Measurements from ENCODE around the gene KCNMA1.

The KCNMA1 gene

DNA sequence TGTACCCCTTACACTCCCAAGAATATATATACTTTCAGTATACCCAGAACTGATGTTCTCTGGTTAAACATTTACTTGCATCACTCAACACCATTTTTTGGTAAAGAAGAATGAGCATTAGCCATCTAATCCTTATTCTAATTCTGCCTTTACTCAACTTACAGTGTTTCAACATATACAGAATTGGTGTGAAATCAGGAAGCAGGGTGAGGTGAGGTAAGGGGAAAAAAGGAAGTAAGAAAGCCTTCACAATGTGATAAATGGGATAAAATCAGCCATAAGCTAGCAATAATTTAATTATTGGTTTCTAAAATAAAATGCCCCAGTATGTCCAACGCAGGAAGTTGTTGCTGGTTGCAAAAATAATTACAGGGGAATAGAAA lies 605.4 kb downstream of the KCNMA1 start:
- TF ChIP-seq TEAD4 (IDR thresholded peaks at IDR 0.05) (no peak), ZBTB7A (IDR thresholded peaks at IDR 0.05; ENCODE audit: low read depth) (no peak), NFIC (IDR thresholded peaks at IDR 0.05) (no peak), CEBPB (IDR thresholded peaks at IDR 0.05) (no peak), FOXM1 (IDR thresholded peaks at IDR 0.05; ENCODE audit: borderline replicate concordance, low read depth) (no peak), TAF1 (IDR thresholded peaks at IDR 0.05; ENCODE audit: low read depth) (no peak), EP300 (IDR thresholded peaks at IDR 0.05; ENCODE audit: borderline replicate concordance) (no peak), EGR1 (IDR thresholded peaks at IDR 0.05) (no peak), RAD21 (IDR thresholded peaks at IDR 0.05; ENCODE audit: low read depth) (no peak), YY1 (IDR thresholded peaks at IDR 0.05; ENCODE audit: low read depth) (no peak), CREB1 (IDR thresholded peaks at IDR 0.05; ENCODE audit: low read depth) (no peak), TCF12 (IDR thresholded peaks at IDR 0.05; ENCODE audit: low read depth) (no peak)
- TF ChIP-seq, protein P1, sequence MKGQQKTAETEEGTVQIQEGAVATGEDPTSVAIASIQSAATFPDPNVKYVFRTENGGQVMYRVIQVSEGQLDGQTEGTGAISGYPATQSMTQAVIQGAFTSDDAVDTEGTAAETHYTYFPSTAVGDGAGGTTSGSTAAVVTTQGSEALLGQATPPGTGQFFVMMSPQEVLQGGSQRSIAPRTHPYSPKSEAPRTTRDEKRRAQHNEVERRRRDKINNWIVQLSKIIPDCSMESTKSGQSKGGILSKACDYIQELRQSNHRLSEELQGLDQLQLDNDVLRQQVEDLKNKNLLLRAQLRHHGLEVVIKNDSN (IDR thresholded peaks at IDR 0.05) = no peak
- TF ChIP-seq, protein P2, sequence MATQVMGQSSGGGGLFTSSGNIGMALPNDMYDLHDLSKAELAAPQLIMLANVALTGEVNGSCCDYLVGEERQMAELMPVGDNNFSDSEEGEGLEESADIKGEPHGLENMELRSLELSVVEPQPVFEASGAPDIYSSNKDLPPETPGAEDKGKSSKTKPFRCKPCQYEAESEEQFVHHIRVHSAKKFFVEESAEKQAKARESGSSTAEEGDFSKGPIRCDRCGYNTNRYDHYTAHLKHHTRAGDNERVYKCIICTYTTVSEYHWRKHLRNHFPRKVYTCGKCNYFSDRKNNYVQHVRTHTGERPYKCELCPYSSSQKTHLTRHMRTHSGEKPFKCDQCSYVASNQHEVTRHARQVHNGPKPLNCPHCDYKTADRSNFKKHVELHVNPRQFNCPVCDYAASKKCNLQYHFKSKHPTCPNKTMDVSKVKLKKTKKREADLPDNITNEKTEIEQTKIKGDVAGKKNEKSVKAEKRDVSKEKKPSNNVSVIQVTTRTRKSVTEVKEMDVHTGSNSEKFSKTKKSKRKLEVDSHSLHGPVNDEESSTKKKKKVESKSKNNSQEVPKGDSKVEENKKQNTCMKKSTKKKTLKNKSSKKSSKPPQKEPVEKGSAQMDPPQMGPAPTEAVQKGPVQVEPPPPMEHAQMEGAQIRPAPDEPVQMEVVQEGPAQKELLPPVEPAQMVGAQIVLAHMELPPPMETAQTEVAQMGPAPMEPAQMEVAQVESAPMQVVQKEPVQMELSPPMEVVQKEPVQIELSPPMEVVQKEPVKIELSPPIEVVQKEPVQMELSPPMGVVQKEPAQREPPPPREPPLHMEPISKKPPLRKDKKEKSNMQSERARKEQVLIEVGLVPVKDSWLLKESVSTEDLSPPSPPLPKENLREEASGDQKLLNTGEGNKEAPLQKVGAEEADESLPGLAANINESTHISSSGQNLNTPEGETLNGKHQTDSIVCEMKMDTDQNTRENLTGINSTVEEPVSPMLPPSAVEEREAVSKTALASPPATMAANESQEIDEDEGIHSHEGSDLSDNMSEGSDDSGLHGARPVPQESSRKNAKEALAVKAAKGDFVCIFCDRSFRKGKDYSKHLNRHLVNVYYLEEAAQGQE (IDR thresholded peaks at IDR 0.05; ENCODE audit: low read depth) = no peak
- TF ChIP-seq, protein P3, sequence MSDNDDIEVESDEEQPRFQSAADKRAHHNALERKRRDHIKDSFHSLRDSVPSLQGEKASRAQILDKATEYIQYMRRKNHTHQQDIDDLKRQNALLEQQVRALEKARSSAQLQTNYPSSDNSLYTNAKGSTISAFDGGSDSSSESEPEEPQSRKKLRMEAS (IDR thresholded peaks at IDR 0.05) = no peak

DNA sequence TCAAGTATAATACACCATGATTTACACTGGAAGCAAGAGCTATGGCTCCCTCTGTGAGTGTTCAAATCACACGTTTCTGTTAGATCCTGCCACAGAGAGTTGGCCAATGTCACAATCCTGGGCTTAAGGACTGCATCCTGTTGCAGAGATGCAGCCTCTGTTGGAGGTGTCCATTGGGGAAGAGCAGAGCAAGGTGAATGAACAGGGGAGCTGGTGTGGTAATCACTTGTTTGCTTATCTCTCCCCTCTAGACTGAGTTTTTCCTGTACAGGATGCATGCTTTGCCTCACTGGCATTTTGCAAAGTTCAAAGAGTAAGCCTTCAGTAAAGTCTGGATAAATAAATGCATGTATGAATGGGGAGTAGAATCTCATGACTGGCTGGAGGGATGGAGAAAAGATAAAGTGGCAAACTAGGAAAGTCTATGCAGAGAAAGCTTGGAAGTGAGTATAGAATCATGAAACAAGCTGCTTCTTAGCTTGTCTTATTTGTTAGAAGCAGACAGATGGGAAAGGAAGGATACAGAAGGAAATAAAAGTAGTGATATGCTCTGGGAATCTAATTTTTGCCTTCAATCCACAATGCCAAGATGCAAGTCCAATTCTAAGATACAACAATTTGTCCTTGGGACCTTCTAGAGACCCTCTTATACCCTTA lies 605.9 kb downstream of the KCNMA1 start:
- TF ChIP-seq ZBTB7A (IDR thresholded peaks at IDR 0.05; ENCODE audit: low read depth) (no peak), TCF12 (IDR thresholded peaks at IDR 0.05; ENCODE audit: low read depth) (no peak), CREB1 (IDR thresholded peaks at IDR 0.05; ENCODE audit: low read depth) (no peak), EGR1 (IDR thresholded peaks at IDR 0.05) (no peak), FOXM1 (IDR thresholded peaks at IDR 0.05; ENCODE audit: borderline replicate concordance, low read depth) (no peak), NFIC (IDR thresholded peaks at IDR 0.05) (no peak), EP300 (IDR thresholded peaks at IDR 0.05; ENCODE audit: borderline replicate concordance) (no peak), TEAD4 (IDR thresholded peaks at IDR 0.05) (no peak), YY1 (IDR thresholded peaks at IDR 0.05; ENCODE audit: low read depth) (no peak), RAD21 (IDR thresholded peaks at IDR 0.05; ENCODE audit: low read depth) (no peak)
- TF ChIP-seq, protein P2 (IDR thresholded peaks at IDR 0.05; ENCODE audit: low read depth) = no peak
- TF ChIP-seq, protein P1 (IDR thresholded peaks at IDR 0.05) = no peak
- TF ChIP-seq, protein P3 (IDR thresholded peaks at IDR 0.05) = no peak

DNA sequence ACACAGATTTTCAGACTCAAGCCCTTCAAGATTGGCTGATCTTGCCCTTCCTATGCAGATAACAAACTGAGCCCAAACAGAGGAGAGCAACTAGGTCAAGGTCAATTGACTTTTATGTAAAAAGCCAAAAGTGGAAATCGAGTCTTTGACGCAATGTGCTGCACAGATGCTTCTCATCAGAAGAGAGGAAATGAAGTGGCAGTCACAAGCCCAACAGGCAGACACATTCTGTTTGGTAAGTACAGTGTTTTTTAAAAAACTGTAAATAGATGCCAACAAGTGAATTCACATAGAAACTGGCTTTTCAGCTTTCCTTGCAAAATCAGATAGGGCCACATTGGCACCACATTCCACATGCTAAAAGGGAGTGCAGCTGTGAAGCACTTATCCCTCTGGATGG lies 606.6 kb downstream of the KCNMA1 start:
- no peak for TF ChIP-seq YY1 (IDR thresholded peaks at IDR 0.05; ENCODE audit: low read depth)
- TF ChIP-seq TEAD4 (IDR thresholded peaks at IDR 0.05) = no peak
- no peak for TF ChIP-seq RAD21 (IDR thresholded peaks at IDR 0.05; ENCODE audit: low read depth)
- TF ChIP-seq CEBPB (IDR thresholded peaks at IDR 0.05) = no peak
- TF ChIP-seq ZBTB7A (IDR thresholded peaks at IDR 0.05; ENCODE audit: low read depth) = no peak
- TF ChIP-seq, protein P3 (IDR thresholded peaks at IDR 0.05) = no peak
- no peak for TF ChIP-seq EP300 (IDR thresholded peaks at IDR 0.05; ENCODE audit: borderline replicate concordance)

DNA sequence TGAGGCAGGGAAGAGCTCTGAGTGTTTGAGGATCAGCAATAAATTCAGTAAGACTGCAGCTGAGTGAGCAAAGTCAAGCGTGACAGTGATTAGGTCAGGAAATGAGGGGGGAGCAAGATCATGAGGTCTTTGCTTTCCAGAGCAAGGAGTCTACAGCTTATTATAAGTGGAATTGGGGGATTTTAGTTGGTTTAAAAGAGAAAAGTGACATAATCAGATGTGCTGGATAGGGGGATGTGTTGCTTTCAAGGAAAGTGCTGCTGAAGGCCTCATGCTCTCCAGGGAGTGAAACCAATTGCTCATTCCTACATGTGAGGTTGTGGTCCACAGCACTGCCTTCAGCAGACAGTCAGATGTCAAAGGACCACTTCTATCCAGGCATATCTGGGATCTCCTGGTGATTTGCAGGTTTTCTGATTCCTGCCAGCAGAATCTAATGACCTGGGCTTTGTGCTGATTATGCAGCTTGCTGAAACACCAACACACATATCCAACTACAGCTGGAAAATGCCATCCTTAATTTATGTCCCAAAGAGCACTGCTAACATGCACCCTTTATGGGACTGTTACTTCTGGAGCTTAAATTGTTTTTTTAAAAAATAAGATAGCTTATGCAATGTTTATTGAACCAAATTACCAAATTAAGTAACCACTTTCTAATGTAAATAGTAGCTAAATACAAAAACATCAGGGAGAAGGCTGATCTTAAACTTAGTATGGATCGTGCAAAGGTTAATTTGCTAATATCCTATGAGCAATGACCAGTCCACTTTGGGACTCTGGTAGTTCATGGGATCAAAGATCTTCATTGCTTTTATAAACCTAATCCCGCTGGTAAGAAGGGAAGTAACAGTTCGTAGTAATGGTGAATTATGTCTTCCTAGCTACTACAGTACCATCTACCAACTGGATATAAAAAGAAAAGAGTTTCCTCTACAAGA lies 607.6 kb downstream of the KCNMA1 start:
- TF ChIP-seq EP300 (IDR thresholded peaks at IDR 0.05; ENCODE audit: borderline replicate concordance) (no peak), NFIC (IDR thresholded peaks at IDR 0.05) (no peak), RAD21 (IDR thresholded peaks at IDR 0.05; ENCODE audit: low read depth) (no peak), CREB1 (IDR thresholded peaks at IDR 0.05; ENCODE audit: low read depth) (no peak), YY1 (IDR thresholded peaks at IDR 0.05; ENCODE audit: low read depth) (no peak), TAF1 (IDR thresholded peaks at IDR 0.05; ENCODE audit: low read depth) (no peak), TCF12 (IDR thresholded peaks at IDR 0.05; ENCODE audit: low read depth) (no peak), TEAD4 (IDR thresholded peaks at IDR 0.05) (no peak), CEBPB (IDR thresholded peaks at IDR 0.05) (no peak), ZBTB7A (IDR thresholded peaks at IDR 0.05; ENCODE audit: low read depth) (no peak)
- TF ChIP-seq, protein P3 (IDR thresholded peaks at IDR 0.05) = no peak
- TF ChIP-seq, protein P2 (IDR thresholded peaks at IDR 0.05; ENCODE audit: low read depth) = no peak

Data from Ishikawa (cell line).